ENCODE results near the gene PDC. TPM values are rescaled to one million over a fixed set of nuclear protein-coding genes. Genes with fewer than 3 reads are reported as not detected.

The PDC gene
- total and polyA plus RNA-seq, 2 experiments from 2014 or later, result 0.94 TPM; not detected in 1

DNA sequence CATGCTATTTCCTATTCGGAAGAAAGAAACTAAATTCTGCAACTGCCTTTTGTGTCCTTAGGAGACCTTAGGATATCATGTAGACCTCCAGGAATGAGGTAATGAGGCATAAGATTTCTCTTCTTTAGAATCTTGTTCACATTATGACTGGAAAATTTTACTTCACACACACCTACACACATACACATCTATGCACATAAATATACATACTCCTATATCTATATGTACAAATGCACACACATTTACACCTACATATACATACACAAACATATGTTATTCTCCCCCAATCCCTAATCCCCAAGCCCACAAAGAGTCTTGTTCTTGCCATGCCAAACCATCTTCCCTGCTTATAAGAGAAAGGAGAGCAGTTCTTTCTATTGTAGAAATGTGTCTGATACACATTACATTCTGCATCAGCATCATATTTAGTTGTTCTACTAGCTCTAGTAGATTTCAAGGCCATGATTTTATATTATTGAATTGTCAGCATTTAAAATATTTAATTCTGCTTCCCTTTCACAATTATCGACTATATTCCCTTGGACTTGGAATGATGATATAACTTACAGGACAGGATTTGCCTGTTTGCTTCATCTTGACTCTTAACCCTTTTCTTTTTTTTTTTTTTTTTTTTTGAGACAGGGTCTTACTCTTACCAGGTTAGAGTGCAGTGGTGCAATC is 35.4 kb upstream of the PDC start:
- H3K79me2 ChIP-seq (ENCODE audit: insufficient read depth), result no peaks in the 10 kb centered on the region
- WGBS, 2 experiments (ENCODE audit: low coverage in 1 of 2, low lambda C conversion rate in 2 of 2, missing lambda C conversion rate in 2 of 2), result 69 to 82% methylated on average over 2 of the region's 2 CpGs
- no peaks in the 10 kb centered on the region for H3K36me3 ChIP-seq (ENCODE audit: low read depth)
- H4K20me1 ChIP-seq (ENCODE audit: insufficient read depth), result no peaks in the 10 kb centered on the region
- peaks cover 29% of the 10 kb centered on the region for H3K4me1 ChIP-seq (ENCODE audit: insufficient read depth)
- H3K27ac ChIP-seq, result no peak overlapping the region
- in situ Hi-C loops (cut with MboI), result no loop called here
- no peak overlapping the region for H3K4me3 ChIP-seq
- DNase-seq, result no peak
- H2AFZ ChIP-seq, result no peak overlapping the region
- peaks cover 17% of the 10 kb centered on the region for H3F3A ChIP-seq (ENCODE audit: insufficient read depth)
- no peaks in the 10 kb centered on the region for H3K9me3 ChIP-seq (ENCODE audit: low read depth)
- TF ChIP-seq EZH2 (IDR thresholded peaks at IDR 0.05; ENCODE audit: insufficient read depth, poor library complexity, severe bottlenecking), result no peak
- no peak for TF ChIP-seq EZH2phosphoT487 (IDR thresholded peaks at IDR 0.05; ENCODE audit: insufficient read depth, low read depth)
- no peaks in the 10 kb centered on the region for H3K27me3 ChIP-seq (replicated peaks; ENCODE audit: insufficient read depth)
- no peak overlapping the region for H3K4me2 ChIP-seq (ENCODE audit: unreplicated experiment)
- no peaks in the 10 kb centered on the region for H3K9me2 ChIP-seq (ENCODE audit: insufficient read depth)
- H3K9ac ChIP-seq, result no peak overlapping the region

DNA sequence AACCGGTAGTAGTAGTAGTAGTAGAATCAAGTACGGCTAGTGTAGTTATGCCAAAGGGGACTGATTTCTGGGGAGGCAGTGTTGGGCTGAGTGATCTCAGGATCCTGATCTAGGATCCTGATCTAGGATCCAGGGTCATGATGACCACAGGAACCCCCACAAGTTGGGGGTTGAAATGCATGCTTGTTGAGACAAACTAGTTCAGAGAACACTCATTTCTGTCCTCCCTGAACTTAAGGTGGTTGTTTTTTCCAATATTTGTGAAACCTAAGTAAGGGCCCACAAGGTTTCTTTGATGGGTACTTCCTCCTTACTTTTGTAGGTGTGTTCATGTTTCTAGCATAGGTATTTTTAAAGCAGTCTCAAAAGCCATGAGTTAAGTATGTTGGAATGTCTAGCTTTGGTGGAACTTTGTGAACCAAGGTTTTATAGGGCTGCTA is 33.9 kb upstream of the PDC start:
- Histone ChIP-seq H3K4me3 (no peak overlapping the region), H2AFZ (no peak overlapping the region), H3F3A (ENCODE audit: insufficient read depth) (peaks cover 13% of the 10 kb centered on the region), H3K79me2 (ENCODE audit: insufficient read depth) (no peaks in the 10 kb centered on the region), H3K27ac (no peak overlapping the region), H3K4me2 (ENCODE audit: unreplicated experiment) (no peak overlapping the region), H3K4me1 (ENCODE audit: insufficient read depth) (peaks cover 27% of the 10 kb centered on the region), H4K20me1 (ENCODE audit: insufficient read depth) (no peaks in the 10 kb centered on the region), H3K9me2 (ENCODE audit: insufficient read depth) (no peaks in the 10 kb centered on the region), H3K27me3 (replicated peaks; ENCODE audit: insufficient read depth) (no peaks in the 10 kb centered on the region), H3K36me3 (ENCODE audit: low read depth) (no peaks in the 10 kb centered on the region), H3K9ac (no peak overlapping the region), H3K9me3 (ENCODE audit: low read depth) (no peaks in the 10 kb centered on the region)
- TF ChIP-seq EZH2 (IDR thresholded peaks at IDR 0.05; ENCODE audit: insufficient read depth, poor library complexity, severe bottlenecking), result no peak
- TF ChIP-seq EZH2phosphoT487 (IDR thresholded peaks at IDR 0.05; ENCODE audit: insufficient read depth, low read depth), result no peak
- no peak for DNase-seq
- WGBS, 2 experiments (ENCODE audit: low coverage in 1 of 2, low lambda C conversion rate in 2 of 2, missing lambda C conversion rate in 2 of 2), result 100% methylated on average over 2 of the region's 2 CpGs
- in situ Hi-C loops (cut with MboI), result no loop called here

DNA sequence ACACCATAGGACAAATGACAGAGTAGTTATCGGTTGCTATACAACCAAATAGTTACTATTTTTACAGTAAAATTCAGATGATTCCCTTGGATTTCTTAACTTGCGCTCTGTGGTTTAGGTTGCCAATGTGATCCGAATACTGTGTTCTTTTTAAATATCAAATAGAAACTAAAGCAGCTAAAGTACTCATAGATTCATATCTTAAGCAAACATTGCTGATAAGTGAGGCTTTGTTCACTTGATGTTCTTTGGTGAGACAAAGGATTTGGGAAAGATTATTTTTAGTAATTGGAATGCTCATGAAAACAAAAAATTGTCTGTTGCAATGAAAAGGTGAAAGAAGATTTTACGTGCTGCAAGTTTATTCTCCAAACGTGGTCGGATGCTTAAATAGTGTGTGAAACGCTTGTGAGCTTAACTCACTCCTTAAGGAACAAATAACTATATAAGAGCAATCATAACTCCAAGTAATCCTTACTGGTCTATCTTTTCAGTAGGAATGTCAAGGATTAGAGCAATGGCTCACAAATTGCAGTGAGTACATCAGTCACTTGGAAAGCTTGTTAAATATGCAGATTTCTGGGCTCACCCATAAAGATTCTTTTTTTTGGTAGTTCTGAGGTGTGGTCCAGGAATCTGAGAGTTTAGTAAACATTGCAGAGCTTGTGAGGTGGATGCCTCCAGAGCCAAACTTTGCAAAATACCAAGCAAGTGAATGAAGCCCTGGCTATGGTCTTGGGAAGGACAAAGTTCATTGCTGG is 31.8 kb upstream of the PDC start:
- Histone ChIP-seq H3F3A (ENCODE audit: insufficient read depth) (0 out of 2 replicates have a peak, but pooled peaks cover under 1% of the 10 kb centered on the region), H3K4me1 (ENCODE audit: insufficient read depth) (peaks cover 22% of the 10 kb centered on the region), H3K4me3 (no peak overlapping the region), H3K36me3 (ENCODE audit: low read depth) (no peaks in the 10 kb centered on the region), H2AFZ (no peak overlapping the region), H3K27me3 (replicated peaks; ENCODE audit: insufficient read depth) (no peaks in the 10 kb centered on the region), H3K27ac (no peak overlapping the region), H3K79me2 (ENCODE audit: insufficient read depth) (no peaks in the 10 kb centered on the region), H3K9me2 (ENCODE audit: insufficient read depth) (no peaks in the 10 kb centered on the region), H3K9ac (no peak overlapping the region), H3K9me3 (ENCODE audit: low read depth) (no peaks in the 10 kb centered on the region), H4K20me1 (ENCODE audit: insufficient read depth) (no peaks in the 10 kb centered on the region), H3K4me2 (ENCODE audit: unreplicated experiment) (no peak overlapping the region)
- TF ChIP-seq EZH2 (IDR thresholded peaks at IDR 0.05; ENCODE audit: insufficient read depth, poor library complexity, severe bottlenecking) (no peak), EZH2phosphoT487 (IDR thresholded peaks at IDR 0.05; ENCODE audit: insufficient read depth, low read depth) (no peak)
- WGBS, 2 experiments (ENCODE audit: low coverage in 1 of 2, low lambda C conversion rate in 2 of 2, missing lambda C conversion rate in 2 of 2), result 91 to 93% methylated on average over 7 of the region's 7 CpGs
- no peak for DNase-seq
- in situ Hi-C loops (cut with MboI), result no loop called here

DNA sequence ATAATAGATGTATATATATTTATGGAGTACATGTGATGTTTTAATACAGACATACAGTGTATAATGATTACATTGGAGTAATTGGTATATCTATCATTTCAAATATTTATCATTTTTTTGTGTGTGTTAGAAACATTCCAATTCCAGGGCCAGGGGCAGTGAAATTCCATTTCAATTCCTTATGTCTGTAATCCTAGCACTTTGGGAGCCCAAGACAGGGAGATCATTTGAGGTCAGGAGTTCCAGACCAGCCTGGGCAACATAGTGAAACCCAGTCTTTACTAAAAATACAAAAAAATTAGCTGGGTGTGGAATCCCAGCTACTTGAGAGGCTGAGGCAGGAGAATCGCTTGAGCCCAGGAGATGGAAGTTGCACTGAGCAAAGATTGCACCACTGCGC is 30.4 kb upstream of the PDC start:
- H3K4me1 ChIP-seq (ENCODE audit: insufficient read depth), result peaks cover 34% of the 10 kb centered on the region
- no peak overlapping the region for H2AFZ ChIP-seq
- no peaks in the 10 kb centered on the region for H3K9me3 ChIP-seq (ENCODE audit: low read depth)
- no peaks in the 10 kb centered on the region for H4K20me1 ChIP-seq (ENCODE audit: insufficient read depth)
- H3K4me2 ChIP-seq (ENCODE audit: unreplicated experiment), result no peak overlapping the region
- H3F3A ChIP-seq (ENCODE audit: insufficient read depth), result 0 out of 2 replicates have a peak, but pooled peaks cover 6% of the 10 kb centered on the region
- H3K27ac ChIP-seq, result no peak overlapping the region
- no peak overlapping the region for H3K9ac ChIP-seq
- H3K9me2 ChIP-seq (ENCODE audit: insufficient read depth), result no peaks in the 10 kb centered on the region
- no peak for TF ChIP-seq EZH2 (IDR thresholded peaks at IDR 0.05; ENCODE audit: insufficient read depth, poor library complexity, severe bottlenecking)
- no peak for TF ChIP-seq EZH2phosphoT487 (IDR thresholded peaks at IDR 0.05; ENCODE audit: insufficient read depth, low read depth)
- no peak overlapping the region for H3K4me3 ChIP-seq
- no peaks in the 10 kb centered on the region for H3K79me2 ChIP-seq (ENCODE audit: insufficient read depth)
- no peaks in the 10 kb centered on the region for H3K27me3 ChIP-seq (replicated peaks; ENCODE audit: insufficient read depth)
- H3K36me3 ChIP-seq (ENCODE audit: low read depth), result no peaks in the 10 kb centered on the region
- WGBS, 2 experiments (ENCODE audit: low coverage in 1 of 2, low lambda C conversion rate in 2 of 2, missing lambda C conversion rate in 2 of 2), result 97 to 98% methylated on average over 2 of the region's 2 CpGs
- no peak for DNase-seq
- in situ Hi-C loops (cut with MboI), result no loop called here
